HFFc6 (cell line): ENCODE data around the gene PIK3R5. TPM values are rescaled to one million over a fixed set of nuclear protein-coding genes. Genes with fewer than 3 reads are reported as not detected.

Experiments
- DNase-seq: peaks from one replicate; pipeline ENCODE4 v3.0.0-alpha.2; 2018
- H3K27ac Mint-ChIP-seq: 2 replicates; pipeline ENCODE4 v1.8.0; 2020; ENCODE audit warnings: mild to moderate bottlenecking, mixed read lengths
- H3K27me3 Mint-ChIP-seq: 2 replicates; pipeline ENCODE4 v1.8.0; 2021; ENCODE audit warnings: mild to moderate bottlenecking, moderate library complexity, mixed read lengths; ENCODE audit not compliant: insufficient read depth
- H3K36me3 Mint-ChIP-seq: 2 replicates; pipeline ENCODE4 v1.8.0; 2021; ENCODE audit warnings: low read depth, mixed read lengths
- H3K4me1 Mint-ChIP-seq: 2 replicates; pipeline ENCODE4 v1.8.0; 2020; ENCODE audit warnings: low read depth, mixed read lengths
- H3K4me3 Mint-ChIP-seq: 2 replicates; pipeline ENCODE4 v1.8.0; 2020; ENCODE audit warnings: mild to moderate bottlenecking, moderate library complexity, mixed read lengths
- H3K9me3 Mint-ChIP-seq: 2 replicates; pipeline ENCODE4 v1.8.0; 2020; ENCODE audit warnings: mild to moderate bottlenecking, mixed read lengths
- CTCF ChIP-seq: fragments of 200-600 bp; sonication (generic); IDR thresholded peaks from 2 replicates; pipeline ENCODE4 v1.5.0; 2021; ENCODE audit warnings: antibody characterized with exemption, mild to moderate bottlenecking
- total RNA-seq, 6 experiments: library from RNA; stranded (reverse); fragmentation: NEBNext Ultra II Directional; extraction: Animal tissue kit (Norgen Biotek cat#: 25700); gene quantifications; 2 replicates in 1 of 6; 3 replicates in 5 of 6; pipeline ENCODE4 v1.2.3, GENCODE V29; 2021

The PIK3R5 gene
- total RNA-seq, 6 experiments from 2014 or later = not detected

GRCh38 chr17:8961829-8962228 lies 3.7 kb downstream of the PIK3R5 start:
- Mint-ChIP-seq H3K27ac (no peak overlapping the region), H3K36me3 (peaks cover 9% of the 10 kb centered on the region), H3K4me3 (no peak overlapping the region), H3K27me3 (peaks cover 2% of the 10 kb centered on the region), H3K9me3 (peaks cover 54% of the 10 kb centered on the region), H3K4me1 (no peaks in the 10 kb centered on the region)
- DNase-seq = no peak
- no peak for TF ChIP-seq CTCF

- Mint-ChIP-seq H3K9me3 (peaks cover 60% of the 10 kb centered on the region), H3K4me3 (no peak overlapping the region), H3K27ac (no peak overlapping the region), H3K27me3 (peaks cover 3% of the 10 kb centered on the region), H3K36me3 (peaks cover 11% of the 10 kb centered on the region), H3K4me1 (no peaks in the 10 kb centered on the region)
- no peak for DNase-seq
- no peak for TF ChIP-seq CTCF
Observed at GRCh38 chr17:8960325-8961140, 5.0 kb downstream of the PIK3R5 start.

- peaks cover 4% of the 10 kb centered on the region for H3K27me3 Mint-ChIP-seq
- peaks cover 62% of the 10 kb centered on the region for H3K9me3 Mint-ChIP-seq
- no peak for DNase-seq
- no peak overlapping the region for H3K27ac Mint-ChIP-seq
- H3K4me3 Mint-ChIP-seq = no peak overlapping the region
- H3K36me3 Mint-ChIP-seq = peaks cover 14% of the 10 kb centered on the region
- no peaks in the 10 kb centered on the region for H3K4me1 Mint-ChIP-seq
- no peak for TF ChIP-seq CTCF
Observed at GRCh38 chr17:8959312-8959918, 6.1 kb downstream of the PIK3R5 start.

GRCh38 chr17:8957721-8958120 lies 7.8 kb downstream of the PIK3R5 start:
- no peak overlapping the region for H3K27ac Mint-ChIP-seq
- H3K27me3 Mint-ChIP-seq = peaks cover 4% of the 10 kb centered on the region; the same call in 1 of the 2 replicates
- no peak for DNase-seq
- H3K4me3 Mint-ChIP-seq = no peak overlapping the region
- H3K36me3 Mint-ChIP-seq = peaks cover 14% of the 10 kb centered on the region
- H3K9me3 Mint-ChIP-seq = peaks cover 59% of the 10 kb centered on the region
- no peaks in the 10 kb centered on the region for H3K4me1 Mint-ChIP-seq
- TF ChIP-seq CTCF = no peak

- no peak for TF ChIP-seq CTCF
- no peaks in the 10 kb centered on the region for H3K4me1 Mint-ChIP-seq
- H3K9me3 Mint-ChIP-seq = peaks cover 63% of the 10 kb centered on the region
- peaks cover 14% of the 10 kb centered on the region for H3K36me3 Mint-ChIP-seq
- no peak for DNase-seq
- H3K27me3 Mint-ChIP-seq = peaks cover 4% of the 10 kb centered on the region; the same call in 1 of the 2 replicates
- H3K4me3 Mint-ChIP-seq = no peak overlapping the region
- H3K27ac Mint-ChIP-seq = no peak overlapping the region
Observed at GRCh38 chr17:8956465-8956902, 9.0 kb downstream of the PIK3R5 start.
